ENCODE measurements around the gene NUP98.

- TF ChIP-seq, protein P1, sequence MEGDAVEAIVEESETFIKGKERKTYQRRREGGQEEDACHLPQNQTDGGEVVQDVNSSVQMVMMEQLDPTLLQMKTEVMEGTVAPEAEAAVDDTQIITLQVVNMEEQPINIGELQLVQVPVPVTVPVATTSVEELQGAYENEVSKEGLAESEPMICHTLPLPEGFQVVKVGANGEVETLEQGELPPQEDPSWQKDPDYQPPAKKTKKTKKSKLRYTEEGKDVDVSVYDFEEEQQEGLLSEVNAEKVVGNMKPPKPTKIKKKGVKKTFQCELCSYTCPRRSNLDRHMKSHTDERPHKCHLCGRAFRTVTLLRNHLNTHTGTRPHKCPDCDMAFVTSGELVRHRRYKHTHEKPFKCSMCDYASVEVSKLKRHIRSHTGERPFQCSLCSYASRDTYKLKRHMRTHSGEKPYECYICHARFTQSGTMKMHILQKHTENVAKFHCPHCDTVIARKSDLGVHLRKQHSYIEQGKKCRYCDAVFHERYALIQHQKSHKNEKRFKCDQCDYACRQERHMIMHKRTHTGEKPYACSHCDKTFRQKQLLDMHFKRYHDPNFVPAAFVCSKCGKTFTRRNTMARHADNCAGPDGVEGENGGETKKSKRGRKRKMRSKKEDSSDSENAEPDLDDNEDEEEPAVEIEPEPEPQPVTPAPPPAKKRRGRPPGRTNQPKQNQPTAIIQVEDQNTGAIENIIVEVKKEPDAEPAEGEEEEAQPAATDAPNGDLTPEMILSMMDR (IDR thresholded peaks at IDR 0.05) = no peak
- TF ChIP-seq EZH2 (IDR thresholded peaks at IDR 0.05) (no peak), EZH2phosphoT487 (IDR thresholded peaks at IDR 0.05) (no peak)
These were observed 25.9 kb upstream of the NUP98 start for GRCh38 chr11:3823303-3823702.
